HEK293 (cell line): ENCODE data around the gene SH3RF3.

ENCODE experiments used
- CTCF ChIA-PET: fragments of 350-600 bp; formaldehyde crosslinking; extraction: SDS; loops from one replicate; lab custom pipeline; 2021; ENCODE audit warnings: antibody characterized with exemption; lab: Yijun Ruan, JAX
- POLR2A ChIA-PET: fragments of 300-600 bp; formaldehyde crosslinking; extraction: SDS; loops from one replicate; lab custom pipeline; 2020; ENCODE audit warnings: antibody characterized with exemption, inconsistent platforms; lab: Yijun Ruan, JAX
- H3K27ac ChIP-seq: fragments of 200-500 bp; sonication (Bioruptor generic); 2 replicates; pipeline ENCODE4 v1.5.1; 2014; ENCODE audit warnings: low read depth, low read length, control low read depth, inconsistent platforms; ENCODE audit errors: extremely low read depth
- H3K36me3 ChIP-seq, 2 experiments: fragments of 200-500 bp in 1 of 2; sonication (Bioruptor generic) in 1 of 2; 1 replicate in 1 of 2; 2 replicates in 1 of 2; pipeline ENCODE4 v1.5.1; 2014 to 2017; ENCODE audit warnings: inconsistent platforms in 2 of 2, low read length in 2 of 2; ENCODE audit not compliant: control insufficient read depth in 2 of 2, insufficient read depth in 1 of 2
- H3K4me1 ChIP-seq: fragments of 200-500 bp; sonication (Bioruptor generic); 2 replicates; pipeline ENCODE4 v1.5.1; 2014; ENCODE audit warnings: mild to moderate bottlenecking, low read length, inconsistent platforms; ENCODE audit not compliant: control insufficient read depth, insufficient read depth
- H3K4me3 ChIP-seq: 2 replicates; pipeline ENCODE4 v1.5.1; 2011; ENCODE audit warnings: low read depth, mild to moderate bottlenecking, control low read depth, low read length, moderate library complexity
- H3K9me3 ChIP-seq: fragments of 200-500 bp; sonication (Bioruptor generic); 2 replicates; pipeline ENCODE4 v1.5.1; 2014; ENCODE audit warnings: low read depth, low read length, inconsistent platforms; ENCODE audit not compliant: control insufficient read depth, insufficient read depth
- BCL6B ChIP-seq: fragments of 450-650 bp; formaldehyde crosslinking; IDR thresholded peaks from 2 replicates; pipeline ENCODE4 v1.5.1; 2017; ENCODE audit warnings: missing biosample characterization, missing genetic modification characterization
- GLIS2 ChIP-seq: fragments of 450-650 bp; formaldehyde crosslinking; IDR thresholded peaks from 2 replicates; pipeline ENCODE4 v1.5.1; 2016; ENCODE audit warnings: missing biosample characterization, missing genetic modification characterization
- KLF10 ChIP-seq: fragments of 450-650 bp; IDR thresholded peaks from 2 replicates; pipeline ENCODE4 v1.5.1; 2018; ENCODE audit warnings: missing biosample characterization, mild to moderate bottlenecking, missing genetic modification characterization
- MYNN ChIP-seq: fragments of 450-650 bp; formaldehyde crosslinking; IDR thresholded peaks from 2 replicates; pipeline ENCODE4 v1.5.1; 2016; ENCODE audit warnings: missing biosample characterization, missing genetic modification characterization, borderline replicate concordance
- PBX3 ChIP-seq: sonication (generic); formaldehyde crosslinking; IDR thresholded peaks from 2 replicates; pipeline ENCODE4 v1.8.1; 2022; ENCODE audit warnings: mild to moderate bottlenecking, moderate library complexity, missing genetic modification reagents
- PRDM4 ChIP-seq: fragments of 450-650 bp; formaldehyde crosslinking; IDR thresholded peaks from 2 replicates; pipeline ENCODE4 v1.5.1; 2017; ENCODE audit warnings: missing biosample characterization, missing genetic modification characterization
- SCRT2 ChIP-seq: fragments of 450-650 bp; formaldehyde crosslinking; IDR thresholded peaks from 2 replicates; pipeline ENCODE4 v1.5.1; 2016; ENCODE audit warnings: missing biosample characterization, missing genetic modification characterization
- ZBTB1 ChIP-seq: fragments of 450-650 bp; formaldehyde crosslinking; IDR thresholded peaks from 2 replicates; pipeline ENCODE4 v1.5.1; 2016; ENCODE audit warnings: missing biosample characterization, missing genetic modification characterization
- ZBTB20 ChIP-seq: fragments of 450-650 bp; formaldehyde crosslinking; IDR thresholded peaks from 2 replicates; pipeline ENCODE4 v1.5.1; 2016; ENCODE audit warnings: missing biosample characterization, missing genetic modification characterization
- ZBTB8A ChIP-seq: fragments of 450-650 bp; formaldehyde crosslinking; IDR thresholded peaks from 2 replicates; pipeline ENCODE4 v1.5.1; 2016; ENCODE audit warnings: missing biosample characterization, missing genetic modification characterization
- ZFHX2 ChIP-seq: fragments of 450-650 bp; formaldehyde crosslinking; conservative IDR thresholded peaks from 2 replicates; pipeline ENCODE4 v1.5.1; 2016; ENCODE audit warnings: missing biosample characterization, missing genetic modification characterization
- ZFP41 ChIP-seq: fragments of 450-650 bp; formaldehyde crosslinking; IDR thresholded peaks from 2 replicates; pipeline ENCODE4 v1.5.1; 2016; ENCODE audit warnings: missing biosample characterization, missing genetic modification characterization, borderline replicate concordance
- ZNF114 ChIP-seq: fragments of 450-650 bp; formaldehyde crosslinking; IDR thresholded peaks from 2 replicates; pipeline ENCODE4 v1.5.0; 2017; ENCODE audit warnings: missing biosample characterization, missing genetic modification characterization
- ZNF133 ChIP-seq: fragments of 450-650 bp; formaldehyde crosslinking; IDR thresholded peaks from 2 replicates; pipeline ENCODE4 v1.5.1; 2016; ENCODE audit warnings: missing biosample characterization, missing genetic modification characterization
- ZNF398 ChIP-seq: fragments of 450-650 bp; formaldehyde crosslinking; IDR thresholded peaks from 2 replicates; pipeline ENCODE4 v1.5.1; 2017; ENCODE audit warnings: missing biosample characterization, missing genetic modification characterization
- ZNF423 ChIP-seq: fragments of 450-650 bp; formaldehyde crosslinking; IDR thresholded peaks from 2 replicates; pipeline ENCODE4 v1.5.1; 2016; ENCODE audit warnings: missing biosample characterization, missing genetic modification characterization
- ZNF518A ChIP-seq: fragments of 450-650 bp; formaldehyde crosslinking; conservative IDR thresholded peaks from 2 replicates; pipeline ENCODE4 v1.5.1; 2016; ENCODE audit warnings: low read depth, missing biosample characterization, missing genetic modification characterization
- TF ChIP-seq, protein P1 (sequence below): fragments of 450-650 bp; formaldehyde crosslinking; IDR thresholded peaks from 2 replicates; pipeline ENCODE4 v1.5.1; 2016; ENCODE audit warnings: missing biosample characterization, missing genetic modification characterization

The SH3RF3 gene

DNA sequence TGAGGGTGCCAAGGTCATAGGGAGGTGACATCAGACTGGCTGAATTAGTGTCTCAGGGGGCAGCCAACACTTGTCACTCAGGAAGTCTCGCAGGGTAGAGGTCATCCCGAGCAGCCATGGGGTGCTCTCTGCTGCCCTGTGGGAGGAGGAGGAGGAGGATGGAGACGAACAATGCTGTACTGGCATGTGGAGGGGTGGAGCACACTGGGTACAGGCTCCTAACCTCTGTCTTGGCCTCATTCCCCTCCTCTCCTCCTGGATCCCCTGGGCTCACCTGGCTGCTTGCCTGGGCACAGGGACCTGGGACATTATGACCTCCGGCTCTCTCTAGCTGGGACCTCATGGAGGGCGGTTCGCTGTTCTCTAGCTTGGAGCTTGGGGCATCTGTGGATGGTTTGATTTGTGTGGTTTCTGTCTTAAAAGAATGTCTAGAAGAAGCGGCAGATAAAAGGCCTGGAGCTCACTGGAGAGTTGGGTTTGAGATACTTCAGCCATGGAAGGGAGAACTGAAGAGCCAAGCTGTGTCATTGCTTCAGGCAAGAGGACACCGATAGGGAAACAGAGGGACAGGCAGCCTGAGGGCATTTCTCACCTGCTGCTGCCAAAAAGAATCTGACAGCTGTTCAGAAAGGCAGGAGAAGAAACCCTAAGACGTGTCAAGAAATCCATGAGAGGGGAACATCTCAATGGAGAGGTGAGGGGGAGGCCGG is 351.6 kb downstream of the SH3RF3 start:
- Histone ChIP-seq H3K4me3 (no peak overlapping the region), H3K9me3 (no peaks in the 10 kb centered on the region), H3K4me1 (no peaks in the 10 kb centered on the region; the same call in 1 of the 2 replicates), H3K27ac (no peak overlapping the region), H3K36me3 (peaks cover 0 to 3% of the 10 kb centered on the region in 2 experiments; a peak in 1 of 3 replicates)
- ChIA-PET CTCF (no interaction called here), POLR2A (no interaction called here)
- no peak for TF ChIP-seq GLIS2 (tag by site-specific recombination)
- no peak for TF ChIP-seq MYNN
- TF ChIP-seq SCRT2 (tag by site-specific recombination): no peak
- TF ChIP-seq PRDM4 (tag by site-specific recombination): no peak
- no peak for TF ChIP-seq BCL6B (tag by site-specific recombination)
- no peak for TF ChIP-seq ZNF114 (tag by site-specific recombination)
- no peak for TF ChIP-seq ZNF423 (tag by site-specific recombination)
- TF ChIP-seq KLF10 (tag by site-specific recombination): no peak
- no peak for TF ChIP-seq ZBTB1 (tag by site-specific recombination)
- TF ChIP-seq, protein P1, sequence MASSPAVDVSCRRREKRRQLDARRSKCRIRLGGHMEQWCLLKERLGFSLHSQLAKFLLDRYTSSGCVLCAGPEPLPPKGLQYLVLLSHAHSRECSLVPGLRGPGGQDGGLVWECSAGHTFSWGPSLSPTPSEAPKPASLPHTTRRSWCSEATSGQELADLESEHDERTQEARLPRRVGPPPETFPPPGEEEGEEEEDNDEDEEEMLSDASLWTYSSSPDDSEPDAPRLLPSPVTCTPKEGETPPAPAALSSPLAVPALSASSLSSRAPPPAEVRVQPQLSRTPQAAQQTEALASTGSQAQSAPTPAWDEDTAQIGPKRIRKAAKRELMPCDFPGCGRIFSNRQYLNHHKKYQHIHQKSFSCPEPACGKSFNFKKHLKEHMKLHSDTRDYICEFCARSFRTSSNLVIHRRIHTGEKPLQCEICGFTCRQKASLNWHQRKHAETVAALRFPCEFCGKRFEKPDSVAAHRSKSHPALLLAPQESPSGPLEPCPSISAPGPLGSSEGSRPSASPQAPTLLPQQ (tag by site-specific recombination): no peak
- no peak for TF ChIP-seq ZNF133
- TF ChIP-seq ZNF398 (tag by site-specific recombination): no peak
- TF ChIP-seq PBX3 (CRISPR knock-in tag): no peak

DNA sequence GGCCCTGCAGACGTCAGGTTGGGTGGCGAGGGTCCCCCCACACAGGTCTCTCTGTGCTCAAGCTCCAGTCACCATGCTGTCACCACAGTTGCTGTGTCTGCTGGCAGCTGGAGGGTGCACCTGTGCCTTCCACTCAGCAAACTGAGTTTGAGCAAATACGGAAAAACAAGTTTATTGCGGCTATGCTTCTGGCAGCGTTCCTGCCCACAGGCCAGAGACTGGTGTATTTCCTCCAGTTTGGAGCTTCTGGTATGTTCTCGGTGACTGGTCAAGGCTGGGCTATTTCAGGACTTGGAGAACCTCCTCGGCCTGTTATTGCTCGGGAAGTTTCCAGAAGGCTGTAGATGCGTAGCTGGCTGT is 352.2 kb downstream of the SH3RF3 start:
- CTCF ChIA-PET: no interaction called here
- Histone ChIP-seq H3K9me3 (no peaks in the 10 kb centered on the region), H3K36me3 (peaks cover 0 to 3% of the 10 kb centered on the region in 2 experiments; a peak in 1 of 3 replicates), H3K4me3 (no peak overlapping the region), H3K27ac (no peak overlapping the region), H3K4me1 (no peaks in the 10 kb centered on the region; the same call in 1 of the 2 replicates)
- POLR2A ChIA-PET: no interaction called here
- TF ChIP-seq ZFP41 (no peak), ZBTB8A (tag by site-specific recombination) (no peak), ZNF518A (no peak), ZFHX2 (tag by site-specific recombination) (no peak), ZNF398 (tag by site-specific recombination) (no peak), ZNF423 (tag by site-specific recombination) (no peak), ZBTB20 (no peak)
